Upper lobe of left lung (tissue), 6 donors: ENCODE measurements around the gene ELFN2. TPM values are rescaled to one million over a fixed set of nuclear protein-coding genes. Genes with fewer than 3 reads are reported as not detected.

ENCODE experiments used
- ATAC-seq, 2 donors: fragments of 200-7000 bp; cut with Tn5 transposase; one replicate each; pipeline ENCODE4 v1.9.1; 2022; ENCODE audit warnings: mild to moderate bottlenecking in 2 of 2, moderate library complexity in 2 of 2; ENCODE audit not compliant: low FRiP score in 2 of 2
- DNase-seq, 2 donors: peaks; one replicate each; pipeline ENCODE4 v3.0.0-alpha.2; 2019 to 2020
- H3K27ac ChIP-seq, 4 donors: fragments of 200-600 bp; sonication (generic); one replicate each; pipeline ENCODE4 v1.5.1; 2016 to 2019
- H3K27me3 ChIP-seq, 4 donors: fragments of 200-600 bp; sonication (generic); one replicate each; pipeline ENCODE4 v1.5.1; 2017 to 2019
- H3K36me3 ChIP-seq, 4 donors: fragments of 200-600 bp; sonication (generic); one replicate each; pipeline ENCODE4 v1.5.1; 2016 to 2019
- H3K4me1 ChIP-seq, 4 donors: fragments of 200-600 bp; sonication (generic); one replicate each; pipeline ENCODE4 v1.5.1; 2018 to 2019
- H3K4me3 ChIP-seq, 4 donors: fragments of 200-600 bp; sonication (generic); one replicate each; pipeline ENCODE4 v1.5.1; 2017 to 2019; ENCODE audit warnings: mild to moderate bottlenecking in 2 of 4, moderate library complexity in 1 of 4
- H3K9me3 ChIP-seq, 4 donors: fragments of 200-600 bp; sonication (generic); one replicate each; pipeline ENCODE4 v1.5.1; 2018 to 2019
- CTCF ChIP-seq, 6 experiments: fragments of 450-650 bp in 4 of 6; fragments of 200-600 bp in 2 of 6; sonication (generic) in 2 of 6; IDR thresholded peaks; one replicate each; pipeline ENCODE4 v1.5.1; 2016 to 2019; ENCODE audit warnings: antibody characterized with exemption in 6 of 6
- EP300 ChIP-seq, 4 donors: sonication (generic); formaldehyde crosslinking; IDR thresholded peaks; one replicate each; pipeline ENCODE4 v1.5.1; 2017; ENCODE audit warnings: antibody characterized with exemption in 4 of 4, control low read depth in 2 of 4
- POLR2A ChIP-seq, 4 donors: fragments of 450-650 bp; IDR thresholded peaks; one replicate each; pipeline ENCODE4 v1.5.1; 2016 to 2017; ENCODE audit warnings: antibody characterized with exemption in 4 of 4, mild to moderate bottlenecking in 2 of 4
- POLR2AphosphoS5 ChIP-seq, 2 donors: sonication (generic); formaldehyde crosslinking; IDR thresholded peaks; one replicate each; pipeline ENCODE4 v1.5.1; 2017; ENCODE audit warnings: antibody characterized with exemption in 2 of 2
- WGBS, 2 donors: methylation state at CpG; one replicate each; pipeline ENCODE4 v1.1.5; 2017 to 2018; 5-methylcytosine and 5-hydroxymethylcytosine counted together
- total RNA-seq, 6 donors: library from RNA; depleted of rRNA in 4 of 6; stranded (reverse); fragments of >200 nt in 4 of 6; gene quantifications; one replicate each; pipeline versions ENCODE4 v1.1.0 to v1.2.1, GENCODE V29; 2016 to 2021
- donor health status: DM: no; HTN: no; CAD: no; lungs with moderate emphysema.
- donor health status: DM: no; HTN: yes; CAD: no; lungs with severe emphysema.

The ELFN2 gene
- total RNA-seq, 6 donors from 2014 or later, result 0.37 to 9.1 (median 4.5) TPM

- peaks cover 0 to 18% (median 8%) of the 10 kb centered on the region in 4 donors for H3K27me3 ChIP-seq
- H3K9me3 ChIP-seq, result no peaks in the 10 kb centered on the region
- ATAC-seq (no peak), DNase-seq (no peak)
- no peak overlapping the region for H3K27ac ChIP-seq
- 76 to 92% methylated on average over 4 to 5 of the region's 7 CpGs for WGBS, 2 donors
- no peaks in the 10 kb centered on the region for H3K36me3 ChIP-seq
- TF ChIP-seq CTCF (IDR thresholded peaks at IDR 0.05) (no peak), POLR2A (IDR thresholded peaks at IDR 0.05) (no peak), POLR2AphosphoS5 (IDR thresholded peaks at IDR 0.05) (no peak), EP300 (IDR thresholded peaks at IDR 0.05) (no peak)
- H3K4me3 ChIP-seq, result no peak overlapping the region
- peaks cover 9 to 40% (median 24%) of the 10 kb centered on the region in 4 donors for H3K4me1 ChIP-seq
These were observed 10.0 kb downstream of the ELFN2 start for GRCh38 chr22:37417264-37417663.

- Histone ChIP-seq H3K4me1 (peaks cover 9 to 41% (median 24%) of the 10 kb centered on the region in 4 donors), H3K27me3 (peaks cover 0 to 18% (median 8%) of the 10 kb centered on the region in 4 donors), H3K9me3 (no peaks in the 10 kb centered on the region), H3K36me3 (no peaks in the 10 kb centered on the region), H3K27ac (no peak overlapping the region), H3K4me3 (no peak overlapping the region)
- TF ChIP-seq POLR2A (IDR thresholded peaks at IDR 0.05) (no peak), CTCF (IDR thresholded peaks at IDR 0.05) (no peak), EP300 (IDR thresholded peaks at IDR 0.05) (no peak), POLR2AphosphoS5 (IDR thresholded peaks at IDR 0.05) (no peak)
- DNase-seq (no peak), ATAC-seq (no peak)
- 24 to 52% methylated on average over 14 of the region's 14 CpGs for WGBS, 2 donors
These were observed 10.5 kb downstream of the ELFN2 start for GRCh38 chr22:37416827-37417226.

GRCh38 chr22:37416389-37416788, 10.9 kb downstream of the ELFN2 start:
- Histone ChIP-seq H3K4me3 (no peak overlapping the region), H3K4me1 (peaks cover 9 to 39% (median 24%) of the 10 kb centered on the region in 4 donors), H3K36me3 (no peaks in the 10 kb centered on the region), H3K27me3 (peaks cover 0 to 18% (median 8%) of the 10 kb centered on the region in 4 donors), H3K27ac (no peak overlapping the region), H3K9me3 (no peaks in the 10 kb centered on the region)
- ATAC-seq (no peak), DNase-seq (no peak)
- TF ChIP-seq POLR2A (IDR thresholded peaks at IDR 0.05), result no peak
- no peak for TF ChIP-seq POLR2AphosphoS5 (IDR thresholded peaks at IDR 0.05)
- TF ChIP-seq EP300 (IDR thresholded peaks at IDR 0.05), result no peak
- no peak for TF ChIP-seq CTCF (IDR thresholded peaks at IDR 0.05)
- 52 to 70% methylated on average over 5 to 6 of the region's 6 CpGs for WGBS, 2 donors

- peaks cover 0 to 15% (median 7%) of the 10 kb centered on the region in 4 donors for H3K27me3 ChIP-seq
- no peak overlapping the region for H3K4me3 ChIP-seq
- no peak for TF ChIP-seq CTCF (IDR thresholded peaks at IDR 0.05)
- TF ChIP-seq POLR2A (IDR thresholded peaks at IDR 0.05), result no peak
- no peak for TF ChIP-seq POLR2AphosphoS5 (IDR thresholded peaks at IDR 0.05)
- TF ChIP-seq EP300 (IDR thresholded peaks at IDR 0.05), result no peak
- DNase-seq, result no peak
- H3K4me1 ChIP-seq, result peaks cover 9 to 39% (median 26%) of the 10 kb centered on the region in 4 donors
- H3K9me3 ChIP-seq, result no peaks in the 10 kb centered on the region
- WGBS, 2 donors, result 86 to 96% methylated on average over 5 to 8 of the region's 8 CpGs
- no peak overlapping the region for H3K27ac ChIP-seq
- ATAC-seq, result no peak
- no peaks in the 10 kb centered on the region for H3K36me3 ChIP-seq
These were observed 12.1 kb downstream of the ELFN2 start for GRCh38 chr22:37415210-37415609.

GRCh38 chr22:37414288-37414687, 13.0 kb downstream of the ELFN2 start:
- H3K9me3 ChIP-seq, result no peaks in the 10 kb centered on the region
- H3K36me3 ChIP-seq, result no peaks in the 10 kb centered on the region
- ATAC-seq (no peak), DNase-seq (no peak)
- peaks cover under 1 to 37% (median 24%) of the 10 kb centered on the region in 4 donors for H3K4me1 ChIP-seq
- H3K27me3 ChIP-seq, result peaks cover 0 to 7% (median 2%) of the 10 kb centered on the region in 4 donors
- H3K4me3 ChIP-seq, result no peak overlapping the region
- 91 to 96% methylated on average over 2 of the region's 2 CpGs for WGBS, 2 donors
- TF ChIP-seq CTCF (IDR thresholded peaks at IDR 0.05) (no peak), POLR2A (IDR thresholded peaks at IDR 0.05) (no peak), POLR2AphosphoS5 (IDR thresholded peaks at IDR 0.05) (no peak), EP300 (IDR thresholded peaks at IDR 0.05) (no peak)
- no peak overlapping the region for H3K27ac ChIP-seq
